AG04450 (cell line): ENCODE results near the gene GLIPR1. TPM values are rescaled to one million over a fixed set of nuclear protein-coding genes. Genes with fewer than 3 reads are reported as not detected.

Source experiments
- CTCF ChIA-PET: fragments of 300-600, 350-600 bp; formaldehyde crosslinking; extraction: SDS; loops from one replicate; lab custom pipeline; 2022; ENCODE audit warnings: antibody characterized with exemption, inconsistent platforms; lab: Charles Lee
- POLR2A ChIA-PET: fragments of 350-600 bp; formaldehyde crosslinking; extraction: SDS; loops from one replicate; lab custom pipeline; 2021; ENCODE audit warnings: antibody characterized with exemption, inconsistent platforms; lab: Yijun Ruan, JAX
- DNase-seq: peaks from one replicate; pipeline ENCODE4 v3.0.0-alpha.2; 2011; ENCODE audit warnings: low read depth, low spot score
- H3K27ac ChIP-seq: one replicate; pipeline ENCODE4 v1.5.1; 2012; ENCODE audit warnings: low read depth, low read length, control low read depth
- H3K27me3 ChIP-seq: one replicate; pipeline ENCODE4 v1.6.0; 2012; ENCODE audit warnings: low read length; ENCODE audit not compliant: control insufficient read depth, insufficient read depth
- H3K4me3 ChIP-seq: 2 replicates; pipeline ENCODE4 v1.5.1; 2011; ENCODE audit warnings: mild to moderate bottlenecking, low read depth, low read length, control low read depth
- H3K9me3 ChIP-seq: 2 replicates; pipeline ENCODE4 v1.5.1; 2012; ENCODE audit warnings: low read length; ENCODE audit not compliant: control insufficient read depth, insufficient read depth
- CTCF ChIP-seq: IDR thresholded peaks from 2 replicates; pipeline ENCODE4 v1.5.1; 2011; ENCODE audit warnings: low read depth, low read length, control low read depth, inconsistent platforms
- polyA minus RNA-seq: library from RNA; depleted of rRNA, polyadenylated mRNA; stranded (reverse); fragments of >200 nt; gene quantifications from 2 replicates; pipeline ENCODE4 v1.2.3, GENCODE V29; 2011; rRNA and poly(A)+ RNA removed
- polyA plus RNA-seq: library from polyadenylated mRNA; depleted of rRNA; stranded (reverse); fragments of >200 nt; gene quantifications from 2 replicates; pipeline ENCODE4 v1.2.3, GENCODE V29; 2011; rRNA removed

GLIPR1 gene
- 299 and 335 TPM in 2 replicates for polyA plus RNA-seq
- 219 and 237 TPM in 2 replicates for polyA minus RNA-seq

GRCh38 chr12:75480469-75480949, at the start of gene GLIPR1:
GLIPR1 (plus strand) TSS chr12:75480755; CDS start chr12:75480881, 126 bp downstream.
- Histone ChIP-seq H3K27ac (peak within 1 kb of the TSS; percentile 89), H3K9me3 (no peaks in the 10 kb centered on the region), H3K4me3 (peak within 1 kb of the TSS; percentile 73), H3K27me3 (no peaks in the 10 kb centered on the region)
- ChIA-PET POLR2A (interaction anchor here (0.6 to 1.8 kb wide), 8 partner anchors 9 to 551 kb away, joined by 3 to 14 read pairs (median 4); partner anchors contain the start of genes GLIPR1L1, GLIPR1L2, KRR1 and PHLDA1), CTCF (interaction anchor here (0.6 to 1.8 kb wide), 2 partner anchors 89 to 148 kb away, joined by 3 to 4 read pairs; no protein-coding TSS in a partner anchor)
- TF ChIP-seq CTCF = no peak
- DNase-seq = peak; percentile 97

GRCh38 chr12:75432924-75433323, 47.6 kb upstream of the GLIPR1 start:
- Histone ChIP-seq H3K4me3 (no peak overlapping the region), H3K27me3 (no peaks in the 10 kb centered on the region), H3K9me3 (peaks cover 11% of the 10 kb centered on the region), H3K27ac (no peak overlapping the region)
- TF ChIP-seq CTCF = no peak
- CTCF ChIA-PET = interaction anchor here (1.2 kb wide), 1 partner anchor 42 kb away, joined by 4 read pairs; the partner anchor contains the start of gene GLIPR1L2
- POLR2A ChIA-PET = no interaction called here
- no peak for DNase-seq

DNA sequence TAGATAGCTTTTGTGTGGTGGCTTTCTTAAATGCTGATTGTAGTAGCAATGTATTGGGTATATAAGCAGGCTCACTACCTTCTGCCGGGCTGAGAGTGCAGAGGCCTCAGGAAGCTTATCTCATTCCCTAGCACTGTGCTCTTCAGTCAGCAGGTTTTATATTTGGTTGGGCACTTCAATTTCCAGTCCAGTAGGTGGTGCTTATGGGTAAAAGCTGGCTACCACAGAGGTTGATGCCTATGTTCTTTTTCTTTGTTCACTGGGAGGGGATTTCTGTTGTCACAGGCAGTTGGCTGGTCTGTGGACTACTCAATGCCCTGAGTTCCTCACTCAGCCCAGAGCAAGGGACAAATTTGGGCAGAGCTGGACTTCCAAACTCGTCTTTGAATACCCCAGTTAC, 43.0 kb upstream of the GLIPR1 start:
- DNase-seq = no peak

GRCh38 chr12:75438059-75438754, 42.3 kb upstream of the GLIPR1 start:
- DNase-seq = no peak
- POLR2A ChIA-PET = no interaction called here
- H3K27me3 ChIP-seq = no peaks in the 10 kb centered on the region
- no peak overlapping the region for H3K27ac ChIP-seq
- H3K4me3 ChIP-seq = no peak overlapping the region
- CTCF ChIA-PET = interaction anchor here (1.2 to 2.0 kb wide), 3 partner anchors 15 to 67 kb away, joined by 3 to 6 read pairs (median 6); no protein-coding TSS in a partner anchor
- no peak for TF ChIP-seq CTCF
- H3K9me3 ChIP-seq = peaks cover 10% of the 10 kb centered on the region

More for the DNA sequence above, 43.0 kb upstream of the GLIPR1 start:
- ChIA-PET POLR2A (no interaction called here), CTCF (interaction anchor here (1.0 to 2.0 kb wide), 4 partner anchors 9 to 67 kb away, joined by 3 to 6 read pairs (median 6); no protein-coding TSS in a partner anchor)
- Histone ChIP-seq H3K27ac (no peak overlapping the region), H3K9me3 (peaks cover 10% of the 10 kb centered on the region), H3K27me3 (no peaks in the 10 kb centered on the region), H3K4me3 (no peak overlapping the region)
- peak; percentile 36 for TF ChIP-seq CTCF

GRCh38 chr12:75439048-75439447, 41.5 kb upstream of the GLIPR1 start:
- H3K4me3 ChIP-seq = no peak overlapping the region
- no peak overlapping the region for H3K27ac ChIP-seq
- CTCF ChIA-PET = no interaction called here
- peaks cover 10% of the 10 kb centered on the region for H3K9me3 ChIP-seq
- POLR2A ChIA-PET = no interaction called here
- no peaks in the 10 kb centered on the region for H3K27me3 ChIP-seq
- no peak for TF ChIP-seq CTCF
- no peak for DNase-seq
